GM19351 (cell line): Measurements from ENCODE around the gene RNF126.

Experiments
- ATAC-seq: cut with Tn5 transposase; IDR thresholded peaks from one replicate; pipeline ENCODE4 v1.9.1; 2021; ENCODE audit warnings: mild to moderate bottlenecking, moderate library complexity; ENCODE audit not compliant: unreplicated experiment

The RNF126 gene

GRCh38 chr19:648305-648704, 14.7 kb downstream of the RNF126 start:
- ATAC-seq: no peak

GRCh38 chr19:647566-648284, 15.3 kb downstream of the RNF126 start:
- no peak for ATAC-seq

- no peak for ATAC-seq
These were observed 16.0 kb downstream of the RNF126 start for GRCh38 chr19:646779-647565.

GRCh38 chr19:645912-646778, 16.9 kb downstream of the RNF126 start:
- no peak for ATAC-seq

- no peak for ATAC-seq
These were observed 18.2 kb downstream of the RNF126 start for GRCh38 chr19:644789-645188.

GRCh38 chr19:644363-644762, 18.7 kb downstream of the RNF126 start:
- ATAC-seq: no peak

GRCh38 chr19:643736-644135, 19.3 kb downstream of the RNF126 start:
- ATAC-seq: no peak

GRCh38 chr19:642767-643727, 20.0 kb downstream of the RNF126 start:
- ATAC-seq: no peak

- ATAC-seq: no peak
These were observed 21.3 kb downstream of the RNF126 start for GRCh38 chr19:641702-642101.

GRCh38 chr19:640606-641189, 22.3 kb downstream of the RNF126 start:
- ATAC-seq: no peak

- ATAC-seq: peak; percentile 5
These were observed 22.9 kb downstream of the RNF126 start for GRCh38 chr19:640161-640558.

GRCh38 chr19:639253-640160, 23.5 kb downstream of the RNF126 start, which contains the start of gene FGF22:
TSS of gene FGF22 (plus strand) at chr19:639879. CDS start at chr19:639926, 47 bp downstream.
- ATAC-seq: peak; percentile 69

- no peak for ATAC-seq
These were observed 24.1 kb downstream of the RNF126 start for GRCh38 chr19:638906-639252.

GRCh38 chr19:634975-635652, 27.9 kb downstream of the RNF126 start:
- no peak for ATAC-seq

GRCh38 chr19:633786-634639, 29.0 kb downstream of the RNF126 start:
- no peak for ATAC-seq

GRCh38 chr19:633068-633785, 29.8 kb downstream of the RNF126 start, which contains the start of gene POLRMT:
TSS of gene POLRMT (minus strand) at chr19:633537. CDS start at chr19:633512, 25 bp downstream.
- ATAC-seq: peak; percentile 81
